Measurements from ENCODE around the gene PRKG1.

Gene PRKG1

DNA sequence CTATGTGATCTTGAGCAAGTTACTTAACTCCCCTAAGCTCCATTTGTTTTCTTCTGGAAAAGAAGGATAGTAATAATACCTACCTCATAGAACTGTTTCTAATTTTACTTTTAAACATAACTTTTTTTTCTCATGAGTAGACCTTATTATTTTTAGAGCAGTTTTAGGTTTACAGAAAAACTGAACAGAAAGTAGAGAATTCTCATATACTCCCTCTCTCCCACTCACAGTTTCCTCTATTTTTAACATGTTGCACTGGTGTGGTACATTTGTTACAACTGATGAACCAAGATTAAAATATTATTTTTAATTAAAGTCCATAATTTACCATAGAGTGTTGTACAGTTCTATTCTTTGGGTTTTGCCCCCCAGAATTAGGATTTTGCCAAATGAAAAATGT, 846.4 kb downstream of the PRKG1 start:
- Histone ChIP-seq H3K79me2 (ENCODE audit: control insufficient read depth, low read length) (no peaks in the 10 kb centered on the region), H4K20me1 (ENCODE audit: control insufficient read depth, insufficient read depth, low read depth, low read length) (no peaks in the 10 kb centered on the region), H3K27ac (ENCODE audit: low read depth, low read length) (no peak overlapping the region), H3K9me3 (ENCODE audit: control insufficient read depth, insufficient read depth, low read length) (no peaks in the 10 kb centered on the region), H3K27me3 (ENCODE audit: control insufficient read depth, low read length) (no peaks in the 10 kb centered on the region), H3K4me1 (ENCODE audit: control insufficient read depth, low read length) (no peaks in the 10 kb centered on the region), H3K9me2 (replicated peaks; ENCODE audit: control insufficient read depth, low read length) (no peaks in the 10 kb centered on the region; the same call in 1 of the 2 replicates), H3K4me3 (ENCODE audit: low read length) (no peak overlapping the region), H3K36me3 (ENCODE audit: control insufficient read depth, low read length) (no peaks in the 10 kb centered on the region), H3K4me2 (ENCODE audit: low read length) (no peak overlapping the region), H3F3A (ENCODE audit: control insufficient read depth, insufficient read depth) (no peaks in the 10 kb centered on the region)
- no peak for TF ChIP-seq EZH2phosphoT487 (IDR thresholded peaks at IDR 0.05; ENCODE audit: borderline replicate concordance, low read length)
- TF ChIP-seq, protein P1, sequence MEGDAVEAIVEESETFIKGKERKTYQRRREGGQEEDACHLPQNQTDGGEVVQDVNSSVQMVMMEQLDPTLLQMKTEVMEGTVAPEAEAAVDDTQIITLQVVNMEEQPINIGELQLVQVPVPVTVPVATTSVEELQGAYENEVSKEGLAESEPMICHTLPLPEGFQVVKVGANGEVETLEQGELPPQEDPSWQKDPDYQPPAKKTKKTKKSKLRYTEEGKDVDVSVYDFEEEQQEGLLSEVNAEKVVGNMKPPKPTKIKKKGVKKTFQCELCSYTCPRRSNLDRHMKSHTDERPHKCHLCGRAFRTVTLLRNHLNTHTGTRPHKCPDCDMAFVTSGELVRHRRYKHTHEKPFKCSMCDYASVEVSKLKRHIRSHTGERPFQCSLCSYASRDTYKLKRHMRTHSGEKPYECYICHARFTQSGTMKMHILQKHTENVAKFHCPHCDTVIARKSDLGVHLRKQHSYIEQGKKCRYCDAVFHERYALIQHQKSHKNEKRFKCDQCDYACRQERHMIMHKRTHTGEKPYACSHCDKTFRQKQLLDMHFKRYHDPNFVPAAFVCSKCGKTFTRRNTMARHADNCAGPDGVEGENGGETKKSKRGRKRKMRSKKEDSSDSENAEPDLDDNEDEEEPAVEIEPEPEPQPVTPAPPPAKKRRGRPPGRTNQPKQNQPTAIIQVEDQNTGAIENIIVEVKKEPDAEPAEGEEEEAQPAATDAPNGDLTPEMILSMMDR (IDR thresholded peaks at IDR 0.05; ENCODE audit: low read depth, low read length, poor library complexity, severe bottlenecking), result no peak

DNA sequence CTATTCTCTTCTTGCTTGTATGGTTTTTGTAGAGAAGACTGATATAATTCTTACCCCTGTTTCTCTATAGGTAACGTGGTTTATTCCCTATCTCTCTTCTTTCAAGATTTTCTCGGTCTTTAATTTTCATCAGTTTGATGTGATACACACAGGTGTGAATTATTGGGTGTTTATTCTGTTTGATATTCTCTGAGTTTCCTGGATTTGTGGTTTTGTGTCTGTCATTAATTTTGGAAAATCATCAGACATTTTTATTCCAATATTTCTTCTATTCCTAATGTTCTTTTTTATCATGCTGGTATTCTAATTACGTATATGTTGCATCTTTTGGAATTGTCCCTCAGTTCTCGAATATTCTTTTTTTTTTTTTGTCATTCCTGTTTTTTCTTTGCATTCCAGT, 850.1 kb downstream of the PRKG1 start:
- Histone ChIP-seq H3K4me1 (ENCODE audit: control insufficient read depth, low read length) (no peaks in the 10 kb centered on the region), H4K20me1 (ENCODE audit: control insufficient read depth, insufficient read depth, low read depth, low read length) (no peaks in the 10 kb centered on the region), H3F3A (ENCODE audit: control insufficient read depth, insufficient read depth) (no peaks in the 10 kb centered on the region), H3K36me3 (ENCODE audit: control insufficient read depth, low read length) (no peaks in the 10 kb centered on the region), H3K79me2 (ENCODE audit: control insufficient read depth, low read length) (no peaks in the 10 kb centered on the region), H3K9me2 (replicated peaks; ENCODE audit: control insufficient read depth, low read length) (no peaks in the 10 kb centered on the region; the same call in 1 of the 2 replicates), H3K4me3 (ENCODE audit: low read length) (no peak overlapping the region), H3K27me3 (ENCODE audit: control insufficient read depth, low read length) (no peaks in the 10 kb centered on the region), H3K27ac (ENCODE audit: low read depth, low read length) (no peak overlapping the region), H3K4me2 (ENCODE audit: low read length) (no peak overlapping the region), H3K9me3 (ENCODE audit: control insufficient read depth, insufficient read depth, low read length) (0 out of 2 replicates have a peak, but pooled peaks cover 4% of the 10 kb centered on the region)
- no peak for TF ChIP-seq EZH2phosphoT487 (IDR thresholded peaks at IDR 0.05; ENCODE audit: borderline replicate concordance, low read length)
- TF ChIP-seq, protein P1 (IDR thresholded peaks at IDR 0.05; ENCODE audit: low read depth, low read length, poor library complexity, severe bottlenecking), result no peak

DNA sequence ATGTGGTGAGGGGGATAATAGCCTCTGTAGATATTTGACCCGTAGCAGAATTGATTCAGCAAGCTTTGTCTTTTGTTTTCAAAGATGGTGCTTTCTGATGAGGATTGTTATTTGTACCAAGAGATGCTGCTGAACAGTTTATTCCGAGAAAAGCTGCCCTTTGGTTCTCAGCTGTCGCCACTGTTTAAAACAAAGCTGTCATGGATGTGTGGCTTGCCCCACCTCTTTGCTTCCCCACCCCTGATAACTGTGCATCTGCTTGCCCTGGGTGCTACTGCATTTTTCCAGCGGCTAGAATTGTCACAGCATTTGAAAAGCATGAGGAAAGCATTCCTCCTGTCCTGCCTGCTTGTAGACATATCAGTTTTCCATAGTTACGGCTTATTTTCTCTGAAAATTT, 852.0 kb downstream of the PRKG1 start:
- no peaks in the 10 kb centered on the region for H3K36me3 ChIP-seq (ENCODE audit: control insufficient read depth, low read length)
- H3K4me1 ChIP-seq (ENCODE audit: control insufficient read depth, low read length), result no peaks in the 10 kb centered on the region
- no peak overlapping the region for H3K27ac ChIP-seq (ENCODE audit: low read depth, low read length)
- H3K79me2 ChIP-seq (ENCODE audit: control insufficient read depth, low read length), result no peaks in the 10 kb centered on the region
- no peaks in the 10 kb centered on the region; the same call in 1 of the 2 replicates for H3K9me2 ChIP-seq (replicated peaks; ENCODE audit: control insufficient read depth, low read length)
- H3K27me3 ChIP-seq (ENCODE audit: control insufficient read depth, low read length), result no peaks in the 10 kb centered on the region
- H3K4me2 ChIP-seq (ENCODE audit: low read length), result no peak overlapping the region
- no peaks in the 10 kb centered on the region for H3F3A ChIP-seq (ENCODE audit: control insufficient read depth, insufficient read depth)
- TF ChIP-seq EZH2phosphoT487 (IDR thresholded peaks at IDR 0.05; ENCODE audit: borderline replicate concordance, low read length), result no peak
- TF ChIP-seq, protein P1 (IDR thresholded peaks at IDR 0.05; ENCODE audit: low read depth, low read length, poor library complexity, severe bottlenecking), result no peak
- H4K20me1 ChIP-seq (ENCODE audit: control insufficient read depth, insufficient read depth, low read depth, low read length), result no peaks in the 10 kb centered on the region
- 0 out of 2 replicates have a peak, but pooled peaks cover 4% of the 10 kb centered on the region for H3K9me3 ChIP-seq (ENCODE audit: control insufficient read depth, insufficient read depth, low read length)
- no peak overlapping the region for H3K4me3 ChIP-seq (ENCODE audit: low read length)
